Thyroid gland (tissue), 4 donors: ENCODE data around the gene RNF175. TPM values are rescaled to one million over a fixed set of nuclear protein-coding genes. Genes with fewer than 3 reads are reported as not detected.
A peak's percentile ranks its signal among the peaks of the same experiment; 100 is the strongest.

Experiments used
- DNase-seq, 2 donors: peaks; one replicate each; pipeline ENCODE4 v3.0.0-alpha.2; 2019
- H3K27ac ChIP-seq, 3 donors: fragments of 200-600 bp; sonication (generic); 1 replicate in 2 of 3; 2 replicates in 1 of 3; pipeline ENCODE4 v1.5.1; 2016 to 2019; ENCODE audit warnings: mild to moderate bottlenecking in 1 of 3, moderate library complexity in 1 of 3
- H3K27me3 ChIP-seq: fragments of 200-600 bp; sonication (generic); one replicate; pipeline ENCODE4 v1.5.1; 2019
- H3K36me3 ChIP-seq, 2 donors: fragments of 200-600 bp; sonication (generic); one replicate each; pipeline ENCODE4 v1.5.1; 2016 to 2019
- H3K4me1 ChIP-seq, 2 donors: fragments of 200-600 bp; sonication (generic); one replicate each; pipeline ENCODE4 v1.5.1; 2017 to 2019
- H3K4me3 ChIP-seq, 3 donors: fragments of 200-600 bp; sonication (generic); replicated peaks in 1 of 3; 1 replicate in 2 of 3; 2 replicates in 1 of 3; pipeline ENCODE4 v1.5.1; 2016; ENCODE audit warnings: mild to moderate bottlenecking in 1 of 3
- H3K9me3 ChIP-seq: fragments of 200-600 bp; sonication (generic); one replicate; pipeline ENCODE4 v1.5.1; 2017
- CTCF ChIP-seq, 6 experiments: fragments of 200-600 bp in 3 of 6; fragments of 450-650 bp in 3 of 6; sonication (generic) in 3 of 6; IDR thresholded peaks; one replicate each; pipeline ENCODE4 v1.5.1; 2016 to 2019; ENCODE audit warnings: antibody characterized with exemption in 6 of 6, mild to moderate bottlenecking in 2 of 6, inconsistent platforms in 1 of 6, moderate library complexity in 1 of 6
- POLR2A ChIP-seq, 2 donors: fragments of 450-650 bp; IDR thresholded peaks; one replicate each; pipeline ENCODE4 v1.6.1; 2017; ENCODE audit warnings: antibody characterized with exemption in 2 of 2, mild to moderate bottlenecking in 2 of 2, moderate library complexity in 1 of 2
- WGBS, 2 donors: methylation state at CpG; one replicate each; pipeline ENCODE4 v1.1.5; 2017; 5-methylcytosine and 5-hydroxymethylcytosine counted together
- intact Hi-C: fragments of 100-400 bp; cut with DNase I; formaldehyde crosslinking; loops from one replicate; pipeline ENCODE4 v1.15.1; 2023
- total RNA-seq, 4 donors: library from RNA; depleted of rRNA; stranded (reverse); fragments of >200 nt; gene quantifications; one replicate each; pipeline ENCODE4 v1.2.3, GENCODE V29; 2016

The RNF175 gene
- total RNA-seq, 4 donors from 2014 or later: 3.4 TPM; not detected in 3

- WGBS, 2 donors: 19 to 21% methylated on average over 3 of the region's 3 CpGs
- Histone ChIP-seq H3K9me3 (no peaks in the 10 kb centered on the region), H3K4me3 (no peak overlapping the region), H3K4me1 (peaks cover 18 to 20% of the 10 kb centered on the region in 2 donors), H3K27ac (no peak overlapping the region), H3K36me3 (no peaks in the 10 kb centered on the region), H3K27me3 (peaks cover 31% of the 10 kb centered on the region)
- TF ChIP-seq POLR2A (IDR thresholded peaks at IDR 0.05) (no peak), CTCF (IDR thresholded peaks at IDR 0.05) (peak in 2 of 6 experiments; percentile 31 to 34)
- DNase-seq: no peak
- intact Hi-C loops: no loop called here
These were observed 26.3 kb upstream of the RNF175 start for GRCh38 chr4:153785910-153786721.

GRCh38 chr4:153784166-153784699 lies 24.4 kb upstream of the RNF175 start:
- TF ChIP-seq CTCF (IDR thresholded peaks at IDR 0.05): no peak
- no peak for TF ChIP-seq POLR2A (IDR thresholded peaks at IDR 0.05)
- WGBS, 2 donors: 73 to 75% methylated on average over 3 of the region's 3 CpGs
- Histone ChIP-seq H3K9me3 (no peaks in the 10 kb centered on the region), H3K27ac (no peak overlapping the region), H3K4me3 (no peak overlapping the region), H3K27me3 (peaks cover 13% of the 10 kb centered on the region), H3K36me3 (no peaks in the 10 kb centered on the region), H3K4me1 (peaks cover 11 to 12% of the 10 kb centered on the region in 2 donors)
- intact Hi-C loops: no loop called here
- no peak for DNase-seq

- 92 to 98% methylated on average over 1 of the region's 1 CpG for WGBS, 2 donors
- Histone ChIP-seq H3K27ac (no peak overlapping the region), H3K27me3 (no peaks in the 10 kb centered on the region), H3K4me3 (no peak overlapping the region), H3K4me1 (no peaks in the 10 kb centered on the region), H3K9me3 (no peaks in the 10 kb centered on the region), H3K36me3 (no peaks in the 10 kb centered on the region)
- DNase-seq: no peak
- intact Hi-C loops: no loop called here
- TF ChIP-seq CTCF (IDR thresholded peaks at IDR 0.05): no peak
- TF ChIP-seq POLR2A (IDR thresholded peaks at IDR 0.05): no peak
These were observed 22.8 kb upstream of the RNF175 start for GRCh38 chr4:153782581-153782980.

- Histone ChIP-seq H3K36me3 (no peaks in the 10 kb centered on the region), H3K4me1 (no peaks in the 10 kb centered on the region), H3K9me3 (no peaks in the 10 kb centered on the region), H3K4me3 (no peak overlapping the region), H3K27me3 (no peaks in the 10 kb centered on the region), H3K27ac (no peak overlapping the region)
- intact Hi-C loops: no loop called here
- TF ChIP-seq CTCF (IDR thresholded peaks at IDR 0.05) (no peak), POLR2A (IDR thresholded peaks at IDR 0.05) (no peak)
- WGBS, 2 donors: 47 to 50% methylated on average over 6 of the region's 6 CpGs
- no peak for DNase-seq
These were observed 22.0 kb upstream of the RNF175 start for GRCh38 chr4:153781717-153782416.

- intact Hi-C loops: no loop called here
- TF ChIP-seq POLR2A (IDR thresholded peaks at IDR 0.05) (no peak), CTCF (IDR thresholded peaks at IDR 0.05) (no peak)
- no peaks in the 10 kb centered on the region for H3K27me3 ChIP-seq
- H3K4me1 ChIP-seq: no peaks in the 10 kb centered on the region
- H3K27ac ChIP-seq: no peak overlapping the region
- H3K9me3 ChIP-seq: no peaks in the 10 kb centered on the region
- H3K4me3 ChIP-seq: no peak overlapping the region
- no peaks in the 10 kb centered on the region for H3K36me3 ChIP-seq
- no peak for DNase-seq
- 89% methylated on average over 17 of the region's 17 CpGs for WGBS, 2 donors
These were observed 21.5 kb upstream of the RNF175 start for GRCh38 chr4:153781280-153781679.
